Nephron progenitor cell (in vitro differentiated cells): ENCODE measurements around the gene IRF6.

Experiments
- DNase-seq: peaks from one replicate; pipeline ENCODE4 v3.0.0; 2021
- H3K27ac Mint-ChIP-seq: 2 replicates; pipeline ENCODE4 v1.8.0; 2021; ENCODE audit warnings: mild to moderate bottlenecking, moderate library complexity, mixed read lengths
- H3K27me3 Mint-ChIP-seq: 2 replicates; pipeline ENCODE4 v1.8.0; 2021; ENCODE audit warnings: mild to moderate bottlenecking, low read depth, mixed read lengths; ENCODE audit not compliant: poor library complexity
- H3K36me3 Mint-ChIP-seq: 2 replicates; pipeline ENCODE4 v1.8.0; 2021; ENCODE audit warnings: low read depth, mixed read lengths
- H3K4me1 Mint-ChIP-seq: 2 replicates; pipeline ENCODE4 v1.8.0; 2021; ENCODE audit warnings: mixed read lengths
- H3K4me3 Mint-ChIP-seq: 2 replicates; pipeline ENCODE4 v1.8.0; 2021; ENCODE audit warnings: mild to moderate bottlenecking, moderate library complexity, mixed read lengths
- H3K9me3 Mint-ChIP-seq: 2 replicates; pipeline ENCODE4 v1.8.0; 2021; ENCODE audit warnings: mild to moderate bottlenecking, moderate library complexity, mixed read lengths
- CTCF ChIP-seq: fragments of 200-600 bp; sonication (generic); IDR thresholded peaks from 2 replicates; pipeline ENCODE4 v1.5.0; 2021; ENCODE audit warnings: antibody characterized with exemption

The IRF6 gene

GRCh38 chr1:209775678-209776077, 30.3 kb downstream of the IRF6 start:
- no peaks in the 10 kb centered on the region for H3K9me3 Mint-ChIP-seq
- DNase-seq = no peak
- H3K4me3 Mint-ChIP-seq = no peak overlapping the region
- no peak for TF ChIP-seq CTCF
- H3K27ac Mint-ChIP-seq = no peak overlapping the region
- no peaks in the 10 kb centered on the region for H3K36me3 Mint-ChIP-seq
- H3K4me1 Mint-ChIP-seq = peaks cover 4% of the 10 kb centered on the region
- peaks cover 20% of the 10 kb centered on the region for H3K27me3 Mint-ChIP-seq

- no peaks in the 10 kb centered on the region for H3K9me3 Mint-ChIP-seq
- TF ChIP-seq CTCF = no peak
- no peaks in the 10 kb centered on the region for H3K36me3 Mint-ChIP-seq
- H3K4me3 Mint-ChIP-seq = no peak overlapping the region
- DNase-seq = no peak
- H3K27me3 Mint-ChIP-seq = peaks cover 20% of the 10 kb centered on the region
- H3K27ac Mint-ChIP-seq = no peak overlapping the region
- no peaks in the 10 kb centered on the region for H3K4me1 Mint-ChIP-seq
Measured at GRCh38 chr1:209774592-209774991, 31.4 kb downstream of the IRF6 start.

GRCh38 chr1:209772126-209772525, 33.8 kb downstream of the IRF6 start:
- Mint-ChIP-seq H3K4me1 (no peaks in the 10 kb centered on the region), H3K36me3 (no peaks in the 10 kb centered on the region), H3K4me3 (no peak overlapping the region), H3K9me3 (no peaks in the 10 kb centered on the region), H3K27ac (no peak overlapping the region), H3K27me3 (peaks cover 17% of the 10 kb centered on the region)
- DNase-seq = no peak
- TF ChIP-seq CTCF = no peak

- Mint-ChIP-seq H3K27me3 (peaks cover 25% of the 10 kb centered on the region), H3K27ac (no peak overlapping the region), H3K4me3 (no peak overlapping the region), H3K4me1 (no peaks in the 10 kb centered on the region), H3K36me3 (no peaks in the 10 kb centered on the region), H3K9me3 (no peaks in the 10 kb centered on the region)
- no peak for TF ChIP-seq CTCF
- DNase-seq = no peak
Measured at GRCh38 chr1:209770636-209771415, 35.1 kb downstream of the IRF6 start.

- Mint-ChIP-seq H3K4me3 (no peak overlapping the region), H3K36me3 (no peaks in the 10 kb centered on the region), H3K9me3 (no peaks in the 10 kb centered on the region), H3K4me1 (no peaks in the 10 kb centered on the region), H3K27ac (no peak overlapping the region), H3K27me3 (peaks cover 19% of the 10 kb centered on the region)
- no peak for TF ChIP-seq CTCF
- no peak for DNase-seq
Measured at GRCh38 chr1:209769971-209770370, 36.0 kb downstream of the IRF6 start.
